Measurements from ENCODE around the gene RPS21.
"Not testable (repeated sequence)": the region's sequence is repeated elsewhere in the genome, so short reads cannot be mapped to it uniquely, and the experiment has no call there.

RPS21 gene

DNA sequence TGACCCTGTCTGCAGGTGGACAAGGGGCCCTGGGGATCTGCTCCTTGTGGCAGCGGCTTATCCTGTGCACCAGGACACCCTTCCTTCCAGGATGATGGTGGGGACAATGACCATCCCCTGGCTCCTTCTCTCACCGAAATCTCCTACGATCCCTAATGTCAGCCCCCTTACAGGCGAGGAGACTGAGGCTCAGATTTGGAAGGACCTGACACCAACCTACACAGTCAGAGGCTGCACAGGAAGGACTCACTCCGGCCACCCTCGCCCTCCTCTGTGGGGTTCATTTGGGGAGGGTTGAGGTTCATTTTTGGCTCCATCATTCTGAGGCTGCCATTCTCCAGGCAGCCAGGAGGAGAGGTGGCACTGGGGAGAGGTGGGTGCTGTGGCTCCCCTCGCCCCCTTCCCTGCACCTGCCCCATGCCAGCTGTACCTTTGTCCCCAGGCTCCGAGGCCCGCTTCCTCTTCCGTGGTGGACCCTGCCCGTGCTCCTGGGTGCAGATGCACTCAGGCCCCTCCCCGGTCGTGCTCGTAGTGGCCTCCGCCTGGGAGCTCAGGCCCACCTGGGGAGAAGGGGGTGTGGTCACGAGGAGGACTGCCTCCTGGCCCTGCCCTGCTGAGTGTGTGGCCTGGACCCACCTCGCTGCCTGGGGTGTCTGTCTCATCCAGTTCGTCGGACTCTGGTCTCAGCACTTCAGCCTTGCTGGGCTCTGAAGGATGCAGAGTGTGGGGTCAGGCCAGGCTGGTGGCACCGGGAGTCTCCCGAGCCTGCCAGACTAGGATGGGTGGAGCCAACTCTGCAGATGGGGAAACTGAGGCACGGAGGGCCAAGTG lies 25.5 kb downstream of the RPS21 start:
- DNase-seq = no peak

DNA sequence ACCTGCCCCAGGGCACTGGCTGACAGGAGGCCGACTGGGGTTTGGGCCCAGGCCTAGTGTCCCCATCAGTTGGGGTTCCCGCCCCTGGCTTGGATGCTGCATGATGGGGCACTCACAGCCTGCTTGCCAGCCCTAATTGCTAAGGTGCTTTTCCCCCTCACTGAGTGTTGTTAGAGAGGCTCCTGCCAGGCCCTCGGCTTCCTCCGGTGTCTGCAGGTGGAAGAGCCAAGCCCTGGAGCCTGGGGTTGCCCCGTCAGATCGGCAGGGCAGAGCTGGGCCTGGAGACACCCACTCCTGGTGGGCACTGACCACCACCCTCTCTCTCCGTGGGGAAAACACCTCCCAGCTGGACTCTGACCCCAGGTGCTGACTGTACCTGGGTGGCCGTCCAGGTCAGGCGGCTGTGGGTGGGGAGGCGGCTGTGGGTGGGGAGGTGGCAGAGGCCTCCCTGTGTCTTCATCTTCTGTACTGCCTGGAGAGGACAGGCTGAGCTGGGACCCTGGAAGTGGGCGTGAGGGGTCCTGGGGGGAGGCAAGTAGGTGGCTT lies 26.2 kb downstream of the RPS21 start:
- no peak for DNase-seq

DNA sequence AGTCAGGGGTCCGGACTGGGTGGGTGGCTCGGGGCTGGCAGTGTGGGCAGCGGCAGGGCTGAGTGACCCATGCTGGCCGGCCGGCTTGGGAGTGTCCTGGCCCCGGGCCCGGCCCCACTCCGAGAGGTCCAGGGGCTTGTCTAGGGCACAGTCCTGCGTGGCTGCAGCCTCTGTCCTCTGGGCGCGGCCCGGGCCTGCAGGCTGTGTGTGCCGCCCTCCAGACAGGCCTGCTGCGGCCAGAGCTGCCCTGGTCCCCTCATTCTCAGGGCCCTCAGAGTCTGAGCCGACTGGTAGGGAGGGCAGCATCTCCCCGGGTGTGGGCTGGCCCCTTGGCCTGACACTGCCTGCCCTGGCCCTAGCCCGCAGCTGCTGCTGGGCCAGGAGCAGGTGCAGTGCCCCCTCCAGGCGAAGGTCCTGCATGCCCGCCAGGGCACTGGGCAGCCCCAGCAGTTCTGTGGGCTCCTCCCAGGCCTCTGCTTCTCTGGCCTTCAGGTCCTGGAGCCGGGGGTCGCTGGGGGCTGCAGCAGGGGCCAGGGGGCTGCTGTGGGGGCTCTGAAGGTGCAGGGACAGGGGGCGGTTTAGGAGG lies 27.1 kb downstream of the RPS21 start:
- no peak for DNase-seq

DNA sequence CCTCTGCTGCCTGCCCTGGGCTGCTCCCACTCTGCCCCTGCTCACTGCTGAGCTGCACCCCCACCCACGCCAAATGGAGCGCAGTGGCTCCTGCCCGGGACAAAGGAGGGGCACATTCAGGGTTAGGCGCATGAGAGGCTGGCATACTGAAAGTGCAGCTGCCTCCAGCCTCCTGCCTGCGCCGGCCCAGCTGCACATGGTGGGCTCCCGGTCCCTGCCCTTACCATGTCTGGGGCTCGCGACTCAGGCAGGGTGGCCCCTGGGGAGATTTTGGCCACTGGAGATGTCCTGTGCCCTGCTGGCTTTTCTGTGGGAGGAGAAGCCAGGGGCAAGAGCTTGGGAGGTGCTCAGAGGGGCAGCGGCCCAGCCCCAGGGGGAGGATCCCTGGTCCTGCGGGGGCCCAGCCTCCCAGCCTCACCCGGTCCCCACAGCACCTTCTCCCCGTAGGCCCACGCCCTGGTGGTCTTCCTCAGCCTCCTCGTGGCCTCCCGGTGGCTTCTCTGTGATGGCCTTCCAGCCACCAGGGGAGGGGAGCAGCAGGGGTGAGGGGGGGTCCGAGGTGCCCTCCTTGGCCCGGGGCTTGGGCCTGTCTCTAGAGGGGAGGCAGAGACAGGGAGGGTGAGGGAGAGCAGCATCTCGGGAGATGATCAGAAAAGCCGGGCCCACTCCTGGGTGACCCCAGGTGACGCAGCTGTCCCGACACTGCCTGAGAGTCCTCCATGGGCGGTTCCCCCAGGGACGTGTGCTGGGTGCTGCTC lies 28.6 kb downstream of the RPS21 start:
- no peak for DNase-seq

DNA sequence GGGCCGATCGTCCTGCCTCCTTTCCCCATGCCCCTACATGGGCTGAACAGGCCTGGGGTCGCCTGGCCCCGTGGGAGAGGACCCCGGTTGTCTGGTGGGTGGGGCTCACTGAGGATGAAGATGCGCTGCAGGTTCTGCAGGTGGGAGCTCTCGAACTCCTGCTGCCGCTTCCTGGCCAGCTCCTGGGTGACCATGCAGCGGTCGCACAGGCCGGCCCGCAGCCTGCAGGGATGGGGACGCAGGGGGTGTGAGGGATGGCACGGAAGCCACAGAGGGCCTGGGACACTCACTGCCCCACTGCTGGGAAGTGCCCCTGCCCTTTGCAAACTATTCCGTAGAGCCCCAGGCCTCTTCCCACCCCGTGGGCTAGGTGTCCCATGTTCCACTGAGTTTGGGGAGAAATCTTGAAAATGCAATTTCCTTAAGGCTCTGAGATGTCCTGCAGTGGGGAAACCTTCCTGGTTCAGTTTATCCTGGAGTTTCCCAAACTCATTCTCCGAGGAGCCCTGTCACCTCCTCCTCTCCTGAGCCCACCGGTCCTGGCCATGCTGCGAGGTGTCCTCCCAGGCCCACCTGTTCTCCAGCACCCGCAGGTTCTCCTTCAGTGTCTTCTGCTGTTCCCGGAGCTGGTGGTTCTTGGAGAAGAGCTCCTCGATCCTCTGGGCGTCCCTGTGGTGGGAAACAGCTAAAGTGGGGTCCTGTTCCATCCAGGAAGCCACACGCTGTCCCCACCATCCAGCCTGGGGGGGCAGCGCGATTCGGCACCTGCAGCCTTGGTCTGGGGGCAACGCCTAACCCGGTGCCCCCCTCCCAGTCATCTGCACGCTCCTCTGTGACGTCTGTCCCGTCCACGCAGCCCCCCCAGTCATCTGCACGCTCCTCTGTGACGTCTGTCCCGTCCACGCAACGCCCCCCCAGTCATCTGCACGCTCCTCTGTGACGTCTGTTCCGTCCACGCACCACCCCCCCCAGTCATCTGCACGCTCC lies 30.0 kb downstream of the RPS21 start:
- DNase-seq = no peak

DNA sequence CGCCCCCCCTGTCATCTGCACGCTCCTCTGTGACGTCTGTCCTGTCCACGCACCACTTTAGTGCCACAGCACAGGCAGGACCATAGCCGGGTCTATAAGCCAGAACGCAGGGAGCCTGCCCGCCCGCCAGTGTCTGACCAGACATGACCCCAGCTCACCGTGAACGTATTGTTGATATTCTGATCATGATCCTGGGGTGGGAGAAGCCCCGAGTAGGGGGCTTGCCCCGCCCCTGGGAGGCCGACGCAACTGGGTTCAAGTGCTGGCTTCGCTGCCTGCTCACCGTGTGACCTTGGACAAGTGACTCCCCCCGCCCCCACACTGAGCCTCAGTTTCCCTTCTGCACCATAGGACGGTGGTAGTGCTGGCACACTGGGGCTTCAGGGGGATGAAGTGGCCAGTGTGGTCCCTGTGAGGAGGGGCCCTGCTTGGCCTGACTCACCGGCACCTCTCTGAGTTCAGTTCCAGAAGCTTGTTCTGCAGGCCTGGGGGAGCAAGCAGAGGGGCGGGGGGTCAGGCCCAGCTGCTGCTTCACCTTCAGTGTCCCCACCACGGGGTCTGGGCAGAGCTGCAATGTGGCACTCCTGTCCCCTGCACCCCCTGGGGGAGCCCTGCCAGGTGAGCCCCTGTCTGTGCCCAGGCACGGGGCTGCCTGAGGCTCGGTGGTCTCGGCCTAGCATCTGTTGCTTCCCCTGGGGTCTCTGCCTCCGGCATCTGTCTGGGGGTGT lies 31.2 kb downstream of the RPS21 start:
- DNase-seq = no peak

DNA sequence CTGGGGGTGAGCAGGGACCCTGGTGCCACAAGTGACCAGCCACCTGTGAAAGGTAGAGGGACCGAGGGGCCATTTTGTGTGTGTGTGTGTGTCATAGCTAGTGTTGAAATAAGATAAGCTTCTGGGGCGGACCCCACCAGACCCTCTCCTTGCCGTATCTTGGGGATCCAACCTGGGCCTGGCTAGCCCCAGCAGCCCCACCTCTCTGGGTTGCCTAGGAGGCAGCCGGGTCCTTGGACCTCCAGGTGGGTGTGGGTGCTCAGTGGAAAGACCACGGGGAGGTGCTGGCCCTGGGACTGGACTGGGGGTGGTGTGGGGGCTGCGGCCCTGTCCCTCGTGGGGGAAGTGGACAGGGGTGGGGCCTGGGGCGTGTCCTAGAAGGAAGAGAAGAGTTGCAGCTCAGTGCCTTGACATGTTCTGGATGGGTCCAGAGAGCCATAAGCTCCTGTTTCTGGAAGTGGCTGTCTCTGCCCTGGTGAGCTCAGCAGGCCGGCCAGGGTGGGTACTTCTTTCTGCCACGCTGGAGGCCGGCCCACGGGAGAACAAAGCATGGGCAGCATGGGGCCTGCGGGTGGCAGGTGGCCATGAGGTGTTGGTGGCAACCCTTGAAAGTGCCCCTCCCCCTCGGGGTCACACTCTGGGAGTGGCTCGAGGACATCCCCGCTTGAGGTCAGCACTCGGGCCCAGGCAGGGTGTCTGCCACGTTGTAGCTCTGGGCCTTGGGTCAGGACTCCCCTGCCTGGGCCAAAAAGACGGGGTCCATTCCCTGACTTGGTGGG lies 32.0 kb downstream of the RPS21 start:
- no peak for DNase-seq

DNA sequence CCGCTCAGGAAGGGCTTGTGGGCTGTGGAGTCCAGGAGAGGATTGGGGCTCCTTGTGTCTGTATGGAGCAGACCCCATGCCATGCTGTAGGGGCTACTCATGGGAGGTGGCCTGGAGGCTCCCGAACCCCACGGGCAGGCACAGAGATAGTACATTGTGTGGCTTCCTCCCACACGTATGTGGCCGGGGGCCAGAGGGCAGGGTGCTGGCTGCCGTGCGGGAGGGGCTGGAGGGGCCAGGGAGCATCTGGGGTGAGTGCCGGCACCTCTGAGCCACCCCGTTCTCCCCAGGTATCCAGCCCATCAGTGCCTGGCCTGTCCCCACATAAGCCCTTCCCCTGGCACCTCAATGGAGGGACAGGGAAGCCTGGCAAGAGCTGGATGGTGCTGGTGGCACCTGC lies 32.9 kb downstream of the RPS21 start:
- DNase-seq = no peak

DNA sequence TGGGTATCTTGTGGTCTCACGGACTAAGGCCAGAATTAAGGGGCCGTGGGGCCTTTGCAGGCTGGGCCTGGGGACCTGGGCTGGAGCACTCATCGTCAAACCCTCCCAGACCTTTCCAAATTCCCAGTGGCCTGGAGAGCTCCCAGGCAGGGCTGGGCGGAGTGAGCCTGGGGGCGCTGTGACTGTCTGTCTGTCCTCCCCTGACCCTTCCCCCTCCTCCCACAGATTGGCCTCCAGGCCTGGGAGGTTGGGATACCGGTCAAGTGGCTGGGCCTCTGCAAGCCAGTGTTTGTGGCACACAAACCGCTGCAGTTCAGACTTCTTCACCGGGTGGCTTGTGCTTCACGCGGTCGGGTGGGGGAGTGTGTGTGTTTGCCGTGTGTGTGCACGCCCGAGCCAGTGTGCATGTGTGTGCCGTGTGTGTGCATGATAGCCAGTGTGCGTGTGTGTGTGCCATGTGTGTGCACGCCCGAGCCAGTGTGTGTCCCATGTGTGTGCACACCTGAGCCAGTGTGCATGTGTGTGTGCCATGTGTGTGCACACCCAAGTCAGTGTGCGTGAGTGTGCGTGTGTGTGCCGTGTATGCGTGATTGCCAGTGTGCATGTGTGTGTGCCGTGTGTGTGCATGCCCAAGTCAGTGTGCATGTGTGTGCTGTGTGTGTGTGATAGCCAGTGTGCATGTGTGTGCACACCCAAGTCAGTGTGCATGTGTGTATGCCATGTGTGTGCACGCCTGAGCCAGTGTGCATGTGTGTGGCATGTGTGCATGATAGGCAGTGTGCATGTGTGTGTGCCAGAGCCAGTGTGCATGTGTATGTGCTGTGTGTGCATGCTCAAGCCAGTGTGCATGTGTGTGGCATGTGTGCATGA lies 34.2 kb downstream of the RPS21 start:
- no peak for DNase-seq

DNA sequence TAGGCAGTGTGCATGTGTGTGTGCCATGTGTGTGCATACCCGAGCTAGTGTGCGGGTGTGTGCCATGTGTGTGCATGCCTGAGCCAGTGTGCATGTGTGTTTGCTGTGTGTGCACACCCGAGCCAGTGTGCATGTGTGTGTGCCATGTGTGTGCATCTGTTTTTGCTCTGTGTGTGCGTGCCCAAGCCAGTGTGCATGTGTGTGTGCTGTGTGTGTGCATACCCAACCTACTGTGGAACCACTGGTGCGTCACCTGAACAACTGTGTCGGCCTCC lies 34.8 kb downstream of the RPS21 start:
- no peak for DNase-seq

DNA sequence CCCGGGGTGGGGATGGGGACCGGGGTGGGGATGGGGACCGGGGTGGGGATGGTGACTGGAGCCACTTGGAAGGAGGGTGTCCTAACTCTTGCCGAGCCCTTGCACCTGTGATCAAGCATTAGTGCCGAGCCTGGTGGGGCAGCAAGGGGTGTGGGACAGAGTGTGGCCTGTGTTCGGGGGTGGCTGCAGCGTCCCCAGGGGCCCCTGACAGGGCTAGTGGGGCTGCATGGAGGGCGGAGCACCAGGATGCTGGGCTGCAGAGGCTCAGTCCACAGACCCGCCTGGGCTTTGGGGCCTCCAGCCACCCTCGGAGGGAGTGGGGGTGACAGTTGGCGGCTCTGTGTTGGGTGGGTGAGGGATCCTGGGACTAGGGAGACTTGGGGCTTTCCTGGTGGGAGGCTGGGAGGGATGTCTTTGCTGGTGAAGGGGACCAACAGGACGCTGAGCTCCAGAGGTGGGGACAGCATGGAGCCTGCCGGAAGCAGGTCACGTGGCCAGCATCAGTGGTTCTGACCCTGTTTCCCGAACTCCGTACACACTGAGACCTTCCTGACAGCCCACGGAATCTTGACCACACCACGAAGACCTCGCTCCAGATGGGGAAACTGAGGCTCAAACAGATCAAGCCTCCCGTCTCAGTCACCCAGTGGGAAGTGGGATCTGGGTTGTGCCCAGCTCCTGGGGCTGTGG lies 35.9 kb downstream of the RPS21 start:
- DNase-seq = no peak

DNA sequence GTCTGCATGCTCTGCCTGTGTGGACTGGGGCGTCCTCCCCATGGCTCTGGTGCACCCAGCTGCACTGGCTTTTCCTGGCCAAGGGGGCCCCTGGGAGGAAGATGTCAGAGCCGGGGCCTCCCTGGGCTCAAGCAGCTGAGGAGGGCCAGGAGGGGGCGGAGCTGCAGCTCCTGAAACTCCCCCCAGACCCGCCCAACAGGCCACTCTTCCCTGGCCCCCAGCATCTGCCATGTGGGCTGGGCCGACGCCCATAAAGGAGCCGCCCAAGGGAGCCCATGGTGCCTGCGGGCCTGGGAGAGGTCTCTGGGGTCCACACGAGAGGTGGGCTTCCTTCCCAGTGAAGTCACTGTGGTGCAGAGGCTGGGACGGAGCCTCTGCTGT lies 36.4 kb downstream of the RPS21 start:
- DNase-seq = no peak

DNA sequence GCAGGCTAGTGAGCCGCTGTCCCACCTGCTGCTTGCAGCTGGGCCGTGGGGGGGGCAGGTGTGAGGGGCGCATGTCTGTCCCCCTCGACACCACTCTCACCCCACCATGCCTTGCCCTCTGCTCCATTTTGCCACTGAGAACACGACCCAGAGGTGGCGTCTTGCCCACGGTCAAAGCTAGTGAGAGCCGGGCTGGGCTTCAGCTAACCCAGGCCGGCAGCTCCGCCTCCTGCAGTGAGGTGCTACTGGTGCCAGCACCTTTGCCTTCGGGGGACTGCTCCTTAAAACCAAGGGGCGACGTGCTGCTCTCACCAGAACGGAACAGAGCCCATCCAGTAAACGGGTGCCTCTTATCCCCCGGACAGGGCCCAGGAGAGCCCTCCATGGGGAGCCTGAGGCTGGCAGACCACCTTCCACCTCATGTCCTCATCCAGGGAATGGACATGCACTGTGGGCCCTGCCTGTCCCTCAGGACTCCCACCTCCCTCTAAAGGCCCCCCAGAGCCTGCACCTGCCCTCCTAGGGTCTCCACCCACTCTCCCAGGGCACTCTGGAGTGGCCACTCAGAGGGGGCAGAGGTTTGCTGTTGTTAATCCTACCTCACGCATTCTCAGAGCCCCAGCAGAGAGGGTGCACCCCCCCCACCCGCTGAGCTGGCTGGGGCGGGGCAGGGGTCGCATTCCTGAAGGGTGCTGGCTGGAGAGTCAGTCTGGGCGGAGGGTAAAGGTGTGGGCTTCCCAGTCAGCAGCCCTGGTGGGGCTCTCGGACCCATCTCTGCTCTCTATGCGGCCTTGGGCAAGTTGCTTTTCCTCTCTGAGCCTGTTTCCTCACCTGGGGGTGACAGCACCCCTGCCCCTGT lies 37.6 kb downstream of the RPS21 start:
- DNase-seq = no peak

DNA sequence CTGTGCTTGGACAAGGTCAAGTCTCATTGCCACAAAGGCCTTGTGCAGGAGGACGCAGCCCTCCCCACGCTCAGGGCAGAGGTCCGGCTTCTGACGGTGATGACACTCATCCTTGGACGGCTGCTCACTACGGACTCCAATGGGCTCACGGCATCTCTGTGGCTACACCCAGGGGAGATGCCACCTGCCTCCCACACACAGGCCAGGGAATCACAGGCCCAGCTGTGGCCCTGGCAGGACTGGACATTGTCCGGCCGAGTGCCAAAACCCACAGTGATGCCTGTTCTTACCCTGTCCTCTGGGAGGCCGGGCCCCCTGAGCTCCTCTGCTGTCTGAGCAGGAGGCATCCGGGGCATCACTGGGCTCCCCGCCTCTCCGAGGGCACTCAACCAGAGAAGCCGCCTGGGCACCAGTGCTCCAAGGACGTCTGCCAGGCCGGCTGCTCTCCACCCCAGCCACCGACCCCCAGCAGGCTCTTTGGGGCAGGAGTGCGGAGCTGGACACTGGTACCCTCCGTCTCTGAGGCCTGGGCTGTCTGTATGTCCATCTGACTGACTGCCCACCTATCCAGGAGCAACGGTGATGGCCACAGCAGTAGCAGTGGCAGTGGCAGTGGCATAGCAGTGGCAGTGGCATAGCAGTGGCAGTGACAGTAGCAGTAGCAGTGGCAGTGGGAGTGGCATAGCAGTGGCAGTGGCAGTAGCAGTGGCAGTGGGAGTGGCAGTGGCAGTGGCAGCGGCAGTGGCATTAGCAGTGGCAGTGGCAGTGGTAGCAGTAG lies 38.6 kb downstream of the RPS21 start:
- no peak for DNase-seq

DNA sequence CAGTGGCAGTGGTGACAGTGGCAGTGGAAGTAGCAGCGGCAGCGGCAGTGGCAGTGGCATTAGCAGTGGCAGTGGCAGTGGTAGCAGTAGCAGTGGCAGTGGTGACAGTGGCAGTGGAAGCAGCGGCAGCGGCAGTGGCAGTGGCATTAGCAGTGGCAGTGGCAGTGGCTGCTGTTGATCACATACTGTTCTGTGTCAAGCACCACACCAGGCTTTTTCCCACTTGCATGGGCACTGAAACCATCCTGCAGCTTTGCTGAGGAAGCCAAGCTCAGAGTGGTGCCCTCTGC lies 39.1 kb downstream of the RPS21 start:
- not testable (repeated sequence) for DNase-seq

DNA sequence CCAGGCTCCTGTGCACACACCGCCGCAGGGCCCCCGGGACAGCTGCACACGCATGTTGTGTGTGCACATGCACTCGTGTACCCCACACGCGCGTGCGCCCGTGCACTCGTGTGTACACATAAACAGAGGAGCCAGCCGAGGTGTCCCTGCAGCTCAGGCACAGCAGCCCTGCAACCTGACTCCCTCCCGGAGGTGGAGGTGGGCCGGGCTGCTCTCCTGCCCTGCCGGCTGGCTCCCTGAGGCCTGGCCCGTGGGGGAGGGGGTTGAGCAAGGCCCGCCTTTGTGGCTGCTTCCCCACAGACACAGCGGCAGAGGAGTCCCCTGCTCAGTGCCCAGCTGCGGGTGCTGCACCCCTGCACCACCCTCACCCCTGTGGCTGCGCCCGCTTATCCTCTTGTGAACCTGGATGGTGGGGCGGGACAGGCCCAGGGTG lies 39.8 kb downstream of the RPS21 start:
- DNase-seq = no peak

DNA sequence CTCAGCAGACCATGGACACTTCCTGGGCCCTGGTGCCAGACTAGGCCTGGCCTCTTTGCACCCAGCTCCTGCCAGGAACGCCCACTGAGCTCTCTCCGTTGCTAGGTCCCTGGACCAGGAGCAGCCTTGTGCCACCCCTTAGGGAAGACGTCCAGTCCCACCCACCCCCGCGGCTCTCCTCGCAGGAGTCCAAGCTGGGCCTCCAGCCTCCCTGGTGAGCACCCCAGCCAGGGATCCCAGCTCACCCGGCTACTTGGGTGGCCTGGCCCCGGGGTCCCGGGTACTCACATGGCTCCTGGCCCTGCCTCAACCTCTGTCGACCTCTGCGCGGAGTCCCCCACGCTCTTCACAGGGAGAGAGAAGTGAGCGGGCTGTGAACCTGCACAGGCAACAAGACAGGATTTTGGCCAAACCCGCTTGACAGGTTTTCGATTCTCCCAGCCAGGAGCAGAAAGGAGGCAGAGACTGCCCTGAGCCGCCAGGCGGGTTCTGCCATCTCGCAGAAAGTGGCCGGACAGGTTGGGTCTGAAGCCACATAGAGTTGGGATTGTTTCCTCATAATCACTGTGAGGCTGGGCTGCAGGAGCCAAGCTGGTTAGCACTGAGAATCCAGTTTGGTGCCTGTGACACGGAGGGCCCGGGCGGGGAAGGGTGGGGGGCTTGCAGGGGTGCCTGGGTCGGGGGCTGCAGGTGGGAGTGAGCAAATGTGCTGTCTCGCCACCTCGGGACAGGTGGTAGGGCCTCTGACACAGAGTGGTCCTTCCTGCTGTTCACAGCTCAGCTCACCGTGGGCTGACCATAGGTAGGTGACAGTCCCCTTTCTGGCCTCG lies 40.5 kb downstream of the RPS21 start, which contains the start of gene RBBP8NL:
TSS of gene RBBP8NL (minus strand) at position 368 of the 830 bp plus-strand sequence. CDS start 7,892 bp downstream, outside the sequence.
- no peak for DNase-seq
